GM23338 (cell line): ENCODE data around the gene SCGB1A1. TPM values are rescaled to one million over a fixed set of nuclear protein-coding genes. Genes with fewer than 3 reads are reported as not detected.

ENCODE experiments used
- ATAC-seq: fragments of 200-7000 bp; cut with Tn5 transposase; 3 replicates; pipeline ENCODE4 v1.9.1; 2020
- DNase-seq: peaks from one replicate; pipeline ENCODE4 v3.0.0-alpha.2; 2015; ENCODE audit warnings: low spot score
- H2AFZ ChIP-seq: fragments of 200-600 bp; sonication (generic); 2 replicates; pipeline ENCODE4 v1.8.0; 2016; ENCODE audit warnings: antibody characterized with exemption, mild to moderate bottlenecking, moderate library complexity
- H3F3A ChIP-seq: fragments of 200-600 bp; sonication (generic); replicated peaks from 2 replicates; pipeline ENCODE4 v1.8.0; 2017; ENCODE audit warnings: antibody characterized with exemption, mixed run types, low read depth
- H3K27ac ChIP-seq: fragments of 200-600 bp; sonication (generic); 2 replicates; pipeline ENCODE4 v1.6.1; 2016; ENCODE audit warnings: low read depth
- H3K27me3 ChIP-seq: fragments of 200-600 bp; sonication (generic); 2 replicates; pipeline ENCODE4 v1.8.0; 2016; ENCODE audit warnings: mild to moderate bottlenecking, mixed run types, moderate library complexity; ENCODE audit not compliant: insufficient read depth
- H3K36me3 ChIP-seq: fragments of 200-600 bp; sonication (generic); 2 replicates; pipeline ENCODE4 v1.8.0; 2016; ENCODE audit warnings: mild to moderate bottlenecking; ENCODE audit not compliant: insufficient read depth
- H3K4me1 ChIP-seq: fragments of 200-600 bp; sonication (generic); 2 replicates; pipeline ENCODE4 v1.8.0; 2016; ENCODE audit warnings: mild to moderate bottlenecking, moderate library complexity; ENCODE audit not compliant: insufficient read depth
- H3K4me2 ChIP-seq: fragments of 200-600 bp; sonication (generic); 2 replicates; pipeline ENCODE4 v1.7.1; 2017; ENCODE audit warnings: mixed run types
- H3K4me3 ChIP-seq: fragments of 200-600 bp; sonication (generic); 2 replicates; pipeline ENCODE4 v1.6.1; 2016; ENCODE audit warnings: mixed run types
- H3K79me2 ChIP-seq: fragments of 200-600 bp; sonication (generic); replicated peaks from 2 replicates; pipeline ENCODE4 v1.8.0; 2017; ENCODE audit warnings: mild to moderate bottlenecking; ENCODE audit not compliant: insufficient read depth
- H3K9me2 ChIP-seq: fragments of 200-600 bp; sonication (generic); 2 replicates; pipeline ENCODE4 v1.8.0; 2017; ENCODE audit not compliant: insufficient read depth
- H4K20me1 ChIP-seq: fragments of 200-600 bp; sonication (generic); replicated peaks from 2 replicates; pipeline ENCODE4 v1.8.0; 2017; ENCODE audit warnings: mild to moderate bottlenecking; ENCODE audit not compliant: insufficient read depth
- H3K27ac Mint-ChIP-seq: 2 replicates; pipeline ENCODE4 v1.8.0; 2020; ENCODE audit warnings: inconsistent platforms, mild to moderate bottlenecking, moderate library complexity, mixed read lengths
- H3K27me3 Mint-ChIP-seq: 3 replicates; pipeline ENCODE4 v1.8.0; 2022; ENCODE audit warnings: low read depth, mild to moderate bottlenecking, moderate library complexity, mixed read lengths, inconsistent platforms; ENCODE audit not compliant: insufficient read depth, poor library complexity
- H3K36me3 Mint-ChIP-seq: 3 replicates; pipeline ENCODE4 v1.8.0; 2021; ENCODE audit warnings: low read depth, mild to moderate bottlenecking, inconsistent platforms, moderate library complexity, mixed read lengths
- H3K4me1 Mint-ChIP-seq: 3 replicates; pipeline ENCODE4 v1.8.0; 2020; ENCODE audit warnings: mild to moderate bottlenecking, inconsistent platforms, mixed read lengths
- H3K4me3 Mint-ChIP-seq: 3 replicates; pipeline ENCODE4 v1.8.0; 2021; ENCODE audit warnings: moderate library complexity, mild to moderate bottlenecking, inconsistent platforms, mixed read lengths
- H3K9me3 Mint-ChIP-seq: 3 replicates; pipeline ENCODE4 v1.8.0; 2020; ENCODE audit warnings: moderate library complexity, mild to moderate bottlenecking, inconsistent platforms, mixed read lengths
- CREB1 ChIP-seq: fragments of 250-450 bp; sonication (Bioruptor Pico); IDR thresholded peaks from 2 replicates; pipeline ENCODE4 v1.5.0; 2020; ENCODE audit warnings: low read depth, mild to moderate bottlenecking, moderate library complexity
- EZH2 ChIP-seq: fragments of 200-600 bp; sonication (generic); IDR thresholded peaks from one replicate; pipeline ENCODE4 v1.8.0; 2017; ENCODE audit warnings: antibody characterized with exemption, mild to moderate bottlenecking, low read depth; ENCODE audit not compliant: unreplicated experiment
- EZH2phosphoT487 ChIP-seq: fragments of 200-600 bp; sonication (generic); IDR thresholded peaks from one replicate; pipeline ENCODE4 v1.8.1; 2018; ENCODE audit warnings: antibody characterized with exemption; ENCODE audit not compliant: unreplicated experiment
- JUNB ChIP-seq: IDR thresholded peaks from one replicate; pipeline ENCODE4 v1.6.1; 2016; ENCODE audit warnings: antibody characterized with exemption; ENCODE audit not compliant: unreplicated experiment
- NANOG ChIP-seq: IDR thresholded peaks from 2 replicates; pipeline ENCODE4 v1.6.1; 2016; ENCODE audit warnings: antibody characterized with exemption, borderline replicate concordance
- STAT1 ChIP-seq: IDR thresholded peaks from one replicate; pipeline ENCODE4 v1.6.1; 2016; ENCODE audit warnings: antibody characterized with exemption; ENCODE audit not compliant: unreplicated experiment
- ZNF114 ChIP-seq: fragments of 250-450 bp; sonication (Bioruptor Pico); IDR thresholded peaks from 2 replicates; pipeline ENCODE4 v1.5.0; 2020; ENCODE audit warnings: mild to moderate bottlenecking, moderate library complexity
- ZNF331 ChIP-seq: fragments of 250-450 bp; sonication (Bioruptor Pico); IDR thresholded peaks from 2 replicates; pipeline ENCODE4 v1.5.0; 2020; ENCODE audit warnings: low read depth, mild to moderate bottlenecking, moderate library complexity
- polyA plus RNA-seq: library from polyadenylated mRNA; unstranded; fragments of >200 nt; fragmentation: Nextera tagmentation; extraction: Ambion mirVana; gene quantifications from 2 replicates; pipeline ENCODE4 v1.2.1, GENCODE V29; 2016
- total RNA-seq: library from RNA; depleted of rRNA; stranded (reverse); fragments of >200 nt; shearing (Covaris generic); gene quantifications from 2 replicates; pipeline ENCODE4 v1.2.3, GENCODE V29; 2014
- TF ChIP-seq, protein P1 (sequence below): IDR thresholded peaks from one replicate; pipeline ENCODE4 v1.6.1; 2018; ENCODE audit warnings: antibody characterized with exemption; ENCODE audit not compliant: unreplicated experiment
- TF ChIP-seq, protein P2 (sequence below), 2 experiments: fragments of 200-600 bp in 1 of 2; sonication (generic) in 1 of 2; conservative IDR thresholded peaks; 2 replicates each; pipeline versions ENCODE4 v1.5.1 to v1.6.1; 2016 to 2017; ENCODE audit warnings: antibody characterized with exemption in 2 of 2, low read depth in 2 of 2, mild to moderate bottlenecking in 2 of 2, moderate library complexity in 1 of 2
- TF ChIP-seq, protein P3 (sequence below): IDR thresholded peaks from 2 replicates; pipeline ENCODE4 v1.6.1; 2016; ENCODE audit warnings: antibody characterized with exemption
- TF ChIP-seq, protein P4 (sequence below): fragments of 250-450 bp; sonication (Bioruptor Pico); IDR thresholded peaks from 2 replicates; pipeline ENCODE4 v1.5.0; 2020; ENCODE audit warnings: mild to moderate bottlenecking, moderate library complexity

The SCGB1A1 gene
- total and polyA plus RNA-seq, 2 experiments from 2014 or later: not detected

DNA sequence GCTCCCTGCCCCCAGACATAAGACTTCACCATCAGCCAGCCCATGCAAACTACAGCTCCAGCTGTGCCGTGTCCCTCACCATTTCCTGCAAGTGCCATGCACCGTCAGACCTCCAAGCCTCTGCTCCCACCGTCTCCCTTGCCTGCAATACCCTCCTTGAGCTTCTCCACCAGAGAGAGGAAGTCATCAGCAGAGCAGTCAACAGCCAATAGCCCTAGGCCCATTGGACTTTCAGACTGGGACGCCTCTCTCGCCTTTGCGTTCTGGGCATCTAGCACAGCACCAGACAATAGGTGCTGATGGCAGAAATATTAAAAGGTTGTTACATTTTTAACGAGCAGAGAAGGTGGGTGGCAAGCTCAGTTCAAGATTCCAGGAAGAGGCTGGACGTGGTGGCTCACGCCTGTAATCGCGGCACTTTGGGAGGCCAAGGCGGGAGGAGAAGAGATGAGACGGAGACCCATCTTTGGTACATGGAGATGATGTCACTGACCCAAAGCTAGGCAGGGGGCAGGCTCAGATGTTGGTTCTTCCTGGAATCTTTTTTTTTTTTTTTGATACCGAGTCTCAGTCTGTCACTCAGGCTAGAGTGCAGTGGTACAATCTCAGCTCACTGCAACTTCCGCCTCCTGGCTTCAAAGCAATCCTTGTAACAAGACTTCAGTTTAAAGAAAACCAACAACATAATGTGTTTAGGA lies 31.9 kb downstream of the SCGB1A1 start (continued):
- TF ChIP-seq ZNF331 (no peak), NANOG (no peak), STAT1 (no peak), EZH2 (no peak)

DNA sequence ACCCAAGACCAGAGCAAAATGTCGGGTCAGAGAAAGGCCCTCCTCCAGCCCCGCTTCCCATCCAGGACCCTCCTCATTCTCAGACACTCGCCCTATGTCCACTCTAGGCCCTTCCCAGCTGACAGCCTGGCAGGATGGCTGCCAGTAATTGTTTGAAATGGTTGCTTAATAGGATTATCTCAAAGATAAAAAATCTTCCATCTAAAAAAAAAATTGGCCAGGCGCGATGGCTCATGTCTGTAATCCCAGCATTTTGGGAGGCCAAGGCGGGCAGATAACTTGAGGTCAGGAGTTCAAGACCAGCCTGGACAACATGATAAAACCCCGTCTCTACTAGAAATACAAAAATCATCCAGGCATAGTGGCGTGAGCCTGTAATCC lies 32.4 kb downstream of the SCGB1A1 start:
- Histone ChIP-seq H3K9me2 (no peaks in the 10 kb centered on the region; the same call in 1 of the 2 replicates), H3K4me3 (no peak overlapping the region), H3K27me3 (no peaks in the 10 kb centered on the region), H3K4me1 (no peaks in the 10 kb centered on the region), H4K20me1 (no peaks in the 10 kb centered on the region), H3K27ac (no peak overlapping the region), H2AFZ (no peak overlapping the region), H3K4me2 (no peak overlapping the region), H3F3A (no peaks in the 10 kb centered on the region), H3K36me3 (no peaks in the 10 kb centered on the region), H3K79me2 (no peaks in the 10 kb centered on the region)
- Mint-ChIP-seq H3K4me3 (no peak overlapping the region), H3K9me3 (peaks cover 5% of the 10 kb centered on the region; the same call in 1 of the 3 replicates), H3K4me1 (peaks cover 4% of the 10 kb centered on the region), H3K27ac (no peak overlapping the region), H3K27me3 (peaks cover 9% of the 10 kb centered on the region), H3K36me3 (no peaks in the 10 kb centered on the region)
- DNase-seq (no peak), ATAC-seq (no peak)
- TF ChIP-seq, protein P1, sequence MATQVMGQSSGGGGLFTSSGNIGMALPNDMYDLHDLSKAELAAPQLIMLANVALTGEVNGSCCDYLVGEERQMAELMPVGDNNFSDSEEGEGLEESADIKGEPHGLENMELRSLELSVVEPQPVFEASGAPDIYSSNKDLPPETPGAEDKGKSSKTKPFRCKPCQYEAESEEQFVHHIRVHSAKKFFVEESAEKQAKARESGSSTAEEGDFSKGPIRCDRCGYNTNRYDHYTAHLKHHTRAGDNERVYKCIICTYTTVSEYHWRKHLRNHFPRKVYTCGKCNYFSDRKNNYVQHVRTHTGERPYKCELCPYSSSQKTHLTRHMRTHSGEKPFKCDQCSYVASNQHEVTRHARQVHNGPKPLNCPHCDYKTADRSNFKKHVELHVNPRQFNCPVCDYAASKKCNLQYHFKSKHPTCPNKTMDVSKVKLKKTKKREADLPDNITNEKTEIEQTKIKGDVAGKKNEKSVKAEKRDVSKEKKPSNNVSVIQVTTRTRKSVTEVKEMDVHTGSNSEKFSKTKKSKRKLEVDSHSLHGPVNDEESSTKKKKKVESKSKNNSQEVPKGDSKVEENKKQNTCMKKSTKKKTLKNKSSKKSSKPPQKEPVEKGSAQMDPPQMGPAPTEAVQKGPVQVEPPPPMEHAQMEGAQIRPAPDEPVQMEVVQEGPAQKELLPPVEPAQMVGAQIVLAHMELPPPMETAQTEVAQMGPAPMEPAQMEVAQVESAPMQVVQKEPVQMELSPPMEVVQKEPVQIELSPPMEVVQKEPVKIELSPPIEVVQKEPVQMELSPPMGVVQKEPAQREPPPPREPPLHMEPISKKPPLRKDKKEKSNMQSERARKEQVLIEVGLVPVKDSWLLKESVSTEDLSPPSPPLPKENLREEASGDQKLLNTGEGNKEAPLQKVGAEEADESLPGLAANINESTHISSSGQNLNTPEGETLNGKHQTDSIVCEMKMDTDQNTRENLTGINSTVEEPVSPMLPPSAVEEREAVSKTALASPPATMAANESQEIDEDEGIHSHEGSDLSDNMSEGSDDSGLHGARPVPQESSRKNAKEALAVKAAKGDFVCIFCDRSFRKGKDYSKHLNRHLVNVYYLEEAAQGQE: no peak
- TF ChIP-seq EZH2: no peak
- TF ChIP-seq, protein P2, sequence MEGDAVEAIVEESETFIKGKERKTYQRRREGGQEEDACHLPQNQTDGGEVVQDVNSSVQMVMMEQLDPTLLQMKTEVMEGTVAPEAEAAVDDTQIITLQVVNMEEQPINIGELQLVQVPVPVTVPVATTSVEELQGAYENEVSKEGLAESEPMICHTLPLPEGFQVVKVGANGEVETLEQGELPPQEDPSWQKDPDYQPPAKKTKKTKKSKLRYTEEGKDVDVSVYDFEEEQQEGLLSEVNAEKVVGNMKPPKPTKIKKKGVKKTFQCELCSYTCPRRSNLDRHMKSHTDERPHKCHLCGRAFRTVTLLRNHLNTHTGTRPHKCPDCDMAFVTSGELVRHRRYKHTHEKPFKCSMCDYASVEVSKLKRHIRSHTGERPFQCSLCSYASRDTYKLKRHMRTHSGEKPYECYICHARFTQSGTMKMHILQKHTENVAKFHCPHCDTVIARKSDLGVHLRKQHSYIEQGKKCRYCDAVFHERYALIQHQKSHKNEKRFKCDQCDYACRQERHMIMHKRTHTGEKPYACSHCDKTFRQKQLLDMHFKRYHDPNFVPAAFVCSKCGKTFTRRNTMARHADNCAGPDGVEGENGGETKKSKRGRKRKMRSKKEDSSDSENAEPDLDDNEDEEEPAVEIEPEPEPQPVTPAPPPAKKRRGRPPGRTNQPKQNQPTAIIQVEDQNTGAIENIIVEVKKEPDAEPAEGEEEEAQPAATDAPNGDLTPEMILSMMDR (conservative IDR thresholded peaks at IDR 0.05; ENCODE audit: low read depth in 2 of 2): no peak
- TF ChIP-seq EZH2phosphoT487: no peak
- no peak for TF ChIP-seq STAT1
- TF ChIP-seq JUNB: no peak
- TF ChIP-seq, protein P3, sequence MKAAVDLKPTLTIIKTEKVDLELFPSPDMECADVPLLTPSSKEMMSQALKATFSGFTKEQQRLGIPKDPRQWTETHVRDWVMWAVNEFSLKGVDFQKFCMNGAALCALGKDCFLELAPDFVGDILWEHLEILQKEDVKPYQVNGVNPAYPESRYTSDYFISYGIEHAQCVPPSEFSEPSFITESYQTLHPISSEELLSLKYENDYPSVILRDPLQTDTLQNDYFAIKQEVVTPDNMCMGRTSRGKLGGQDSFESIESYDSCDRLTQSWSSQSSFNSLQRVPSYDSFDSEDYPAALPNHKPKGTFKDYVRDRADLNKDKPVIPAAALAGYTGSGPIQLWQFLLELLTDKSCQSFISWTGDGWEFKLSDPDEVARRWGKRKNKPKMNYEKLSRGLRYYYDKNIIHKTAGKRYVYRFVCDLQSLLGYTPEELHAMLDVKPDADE: no peak
- no peak for TF ChIP-seq NANOG
- TF ChIP-seq ZNF114 (CRISPR knock-in tag): no peak
- TF ChIP-seq CREB1 (CRISPR knock-in tag): no peak
- TF ChIP-seq, protein P4, sequence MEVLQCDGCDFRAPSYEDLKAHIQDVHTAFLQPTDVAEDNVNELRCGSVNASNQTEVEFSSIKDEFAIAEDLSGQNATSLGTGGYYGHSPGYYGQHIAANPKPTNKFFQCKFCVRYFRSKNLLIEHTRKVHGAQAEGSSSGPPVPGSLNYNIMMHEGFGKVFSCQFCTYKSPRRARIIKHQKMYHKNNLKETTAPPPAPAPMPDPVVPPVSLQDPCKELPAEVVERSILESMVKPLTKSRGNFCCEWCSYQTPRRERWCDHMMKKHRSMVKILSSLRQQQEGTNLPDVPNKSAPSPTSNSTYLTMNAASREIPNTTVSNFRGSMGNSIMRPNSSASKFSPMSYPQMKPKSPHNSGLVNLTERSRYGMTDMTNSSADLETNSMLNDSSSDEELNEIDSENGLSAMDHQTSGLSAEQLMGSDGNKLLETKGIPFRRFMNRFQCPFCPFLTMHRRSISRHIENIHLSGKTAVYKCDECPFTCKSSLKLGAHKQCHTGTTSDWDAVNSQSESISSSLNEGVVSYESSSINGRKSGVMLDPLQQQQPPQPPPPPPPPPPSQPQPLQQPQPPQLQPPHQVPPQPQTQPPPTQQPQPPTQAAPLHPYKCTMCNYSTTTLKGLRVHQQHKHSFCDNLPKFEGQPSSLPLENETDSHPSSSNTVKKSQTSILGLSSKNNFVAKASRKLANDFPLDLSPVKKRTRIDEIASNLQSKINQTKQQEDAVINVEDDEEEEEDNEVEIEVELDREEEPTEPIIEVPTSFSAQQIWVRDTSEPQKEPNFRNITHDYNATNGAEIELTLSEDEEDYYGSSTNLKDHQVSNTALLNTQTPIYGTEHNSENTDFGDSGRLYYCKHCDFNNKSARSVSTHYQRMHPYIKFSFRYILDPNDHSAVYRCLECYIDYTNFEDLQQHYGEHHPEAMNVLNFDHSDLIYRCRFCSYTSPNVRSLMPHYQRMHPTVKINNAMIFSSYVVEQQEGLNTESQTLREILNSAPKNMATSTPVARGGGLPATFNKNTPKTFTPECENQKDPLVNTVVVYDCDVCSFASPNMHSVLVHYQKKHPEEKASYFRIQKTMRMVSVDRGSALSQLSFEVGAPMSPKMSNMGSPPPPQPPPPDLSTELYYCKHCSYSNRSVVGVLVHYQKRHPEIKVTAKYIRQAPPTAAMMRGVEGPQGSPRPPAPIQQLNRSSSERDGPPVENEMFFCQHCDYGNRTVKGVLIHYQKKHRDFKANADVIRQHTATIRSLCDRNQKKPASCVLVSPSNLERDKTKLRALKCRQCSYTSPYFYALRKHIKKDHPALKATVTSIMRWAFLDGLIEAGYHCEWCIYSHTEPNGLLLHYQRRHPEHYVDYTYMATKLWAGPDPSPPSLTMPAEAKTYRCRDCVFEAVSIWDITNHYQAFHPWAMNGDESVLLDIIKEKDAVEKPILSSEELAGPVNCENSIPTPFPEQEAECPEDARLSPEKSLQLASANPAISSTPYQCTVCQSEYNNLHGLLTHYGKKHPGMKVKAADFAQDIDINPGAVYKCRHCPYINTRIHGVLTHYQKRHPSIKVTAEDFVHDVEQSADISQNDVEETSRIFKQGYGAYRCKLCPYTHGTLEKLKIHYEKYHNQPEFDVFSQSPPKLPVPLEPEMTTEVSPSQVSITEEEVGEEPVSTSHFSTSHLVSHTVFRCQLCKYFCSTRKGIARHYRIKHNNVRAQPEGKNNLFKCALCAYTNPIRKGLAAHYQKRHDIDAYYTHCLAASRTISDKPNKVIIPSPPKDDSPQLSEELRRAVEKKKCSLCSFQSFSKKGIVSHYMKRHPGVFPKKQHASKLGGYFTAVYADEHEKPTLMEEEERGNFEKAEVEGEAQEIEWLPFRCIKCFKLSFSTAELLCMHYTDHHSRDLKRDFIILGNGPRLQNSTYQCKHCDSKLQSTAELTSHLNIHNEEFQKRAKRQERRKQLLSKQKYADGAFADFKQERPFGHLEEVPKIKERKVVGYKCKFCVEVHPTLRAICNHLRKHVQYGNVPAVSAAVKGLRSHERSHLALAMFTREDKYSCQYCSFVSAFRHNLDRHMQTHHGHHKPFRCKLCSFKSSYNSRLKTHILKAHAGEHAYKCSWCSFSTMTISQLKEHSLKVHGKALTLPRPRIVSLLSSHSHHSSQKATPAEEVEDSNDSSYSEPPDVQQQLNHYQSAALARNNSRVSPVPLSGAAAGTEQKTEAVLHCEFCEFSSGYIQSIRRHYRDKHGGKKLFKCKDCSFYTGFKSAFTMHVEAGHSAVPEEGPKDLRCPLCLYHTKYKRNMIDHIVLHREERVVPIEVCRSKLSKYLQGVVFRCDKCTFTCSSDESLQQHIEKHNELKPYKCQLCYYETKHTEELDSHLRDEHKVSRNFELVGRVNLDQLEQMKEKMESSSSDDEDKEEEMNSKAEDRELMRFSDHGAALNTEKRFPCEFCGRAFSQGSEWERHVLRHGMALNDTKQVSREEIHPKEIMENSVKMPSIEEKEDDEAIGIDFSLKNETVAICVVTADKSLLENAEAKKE (CRISPR knock-in tag): no peak
